ENCODE data around the gene ITSN2. TPM values are rescaled to one million over a fixed set of nuclear protein-coding genes. Genes with fewer than 3 reads are reported as not detected.

Gene ITSN2
- total RNA-seq, 1 donor from 2014 or later = 28.6 TPM

DNA sequence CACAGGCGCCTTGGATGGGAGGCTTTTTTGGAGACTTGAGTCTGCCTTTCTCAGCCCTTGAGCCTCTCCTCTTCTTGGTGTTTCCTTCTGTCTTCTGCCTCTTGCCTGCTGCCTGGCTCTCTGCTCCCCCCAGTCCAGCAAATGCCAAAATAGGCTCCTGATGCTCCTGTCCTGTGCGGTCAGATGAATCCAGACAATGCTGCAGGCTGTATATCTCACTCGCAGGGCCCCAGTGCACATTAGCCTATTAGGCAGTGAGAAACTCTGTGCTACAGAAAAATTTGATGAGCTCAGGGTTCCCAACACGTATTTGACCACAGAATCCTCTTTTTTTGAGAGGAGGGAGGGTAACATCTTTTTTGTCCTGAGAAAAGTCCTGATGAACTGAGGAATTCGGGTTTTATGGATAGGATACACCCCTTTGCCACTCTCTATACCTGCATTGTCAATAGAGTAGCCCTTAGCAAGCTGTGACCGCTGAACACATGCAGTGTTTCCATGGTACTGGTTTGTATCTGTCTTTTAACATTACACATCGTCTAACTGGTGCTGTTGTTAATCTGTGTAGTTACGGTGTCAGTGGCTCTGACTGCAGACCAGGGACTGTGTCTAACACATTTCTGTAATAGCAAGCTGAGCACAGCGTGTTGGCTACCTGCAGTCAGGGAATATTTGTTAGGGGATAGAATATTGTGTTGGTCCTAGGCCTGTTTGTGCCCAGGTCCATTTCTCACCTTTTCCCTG lies 134.7 kb downstream of the ITSN2 start:
- Mint-ChIP-seq H3K27me3 (ENCODE audit: low read depth) (no peaks in the 10 kb centered on the region), H3K27ac (ENCODE audit: unreplicated experiment) (no peak overlapping the region), H3K9me3 (ENCODE audit: low read depth) (no peaks in the 10 kb centered on the region), H3K4me3 (ENCODE audit: unreplicated experiment) (no peak overlapping the region), H3K36me3 (ENCODE audit: low read depth) (peaks cover 7% of the 10 kb centered on the region), H3K4me1 (ENCODE audit: low read depth) (no peaks in the 10 kb centered on the region)
- TF ChIP-seq, protein P1, sequence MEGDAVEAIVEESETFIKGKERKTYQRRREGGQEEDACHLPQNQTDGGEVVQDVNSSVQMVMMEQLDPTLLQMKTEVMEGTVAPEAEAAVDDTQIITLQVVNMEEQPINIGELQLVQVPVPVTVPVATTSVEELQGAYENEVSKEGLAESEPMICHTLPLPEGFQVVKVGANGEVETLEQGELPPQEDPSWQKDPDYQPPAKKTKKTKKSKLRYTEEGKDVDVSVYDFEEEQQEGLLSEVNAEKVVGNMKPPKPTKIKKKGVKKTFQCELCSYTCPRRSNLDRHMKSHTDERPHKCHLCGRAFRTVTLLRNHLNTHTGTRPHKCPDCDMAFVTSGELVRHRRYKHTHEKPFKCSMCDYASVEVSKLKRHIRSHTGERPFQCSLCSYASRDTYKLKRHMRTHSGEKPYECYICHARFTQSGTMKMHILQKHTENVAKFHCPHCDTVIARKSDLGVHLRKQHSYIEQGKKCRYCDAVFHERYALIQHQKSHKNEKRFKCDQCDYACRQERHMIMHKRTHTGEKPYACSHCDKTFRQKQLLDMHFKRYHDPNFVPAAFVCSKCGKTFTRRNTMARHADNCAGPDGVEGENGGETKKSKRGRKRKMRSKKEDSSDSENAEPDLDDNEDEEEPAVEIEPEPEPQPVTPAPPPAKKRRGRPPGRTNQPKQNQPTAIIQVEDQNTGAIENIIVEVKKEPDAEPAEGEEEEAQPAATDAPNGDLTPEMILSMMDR (IDR thresholded peaks at IDR 0.05) = no peak
- no peak for DNase-seq (ENCODE audit: low spot score)

DNA sequence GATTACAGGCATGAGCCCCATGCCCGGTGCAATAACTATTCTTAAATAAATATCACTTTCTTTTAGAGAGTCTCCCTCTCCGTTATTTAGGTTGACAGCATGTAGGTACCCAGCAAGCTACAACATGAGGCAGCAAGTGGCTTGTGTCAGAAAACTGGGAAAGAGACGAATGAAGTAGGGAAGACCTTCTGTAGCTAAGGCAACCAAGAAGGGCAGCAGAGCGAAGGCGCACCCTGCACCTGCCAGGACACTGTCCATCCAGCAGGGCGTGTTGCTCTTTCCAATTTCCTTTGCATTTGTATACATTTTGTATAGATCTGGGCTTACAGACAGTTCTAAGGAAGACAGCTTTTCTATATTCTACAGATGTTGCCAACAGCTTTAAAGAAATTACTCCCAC lies 137.4 kb downstream of the ITSN2 start:
- H3K27me3 Mint-ChIP-seq (ENCODE audit: low read depth) = no peaks in the 10 kb centered on the region
- no peak overlapping the region for H3K4me3 Mint-ChIP-seq (ENCODE audit: unreplicated experiment)
- DNase-seq (ENCODE audit: low spot score) = no peak
- TF ChIP-seq, protein P1 (IDR thresholded peaks at IDR 0.05) = no peak
- no peak overlapping the region for H3K27ac Mint-ChIP-seq (ENCODE audit: unreplicated experiment)
- H3K36me3 Mint-ChIP-seq (ENCODE audit: low read depth) = peaks cover 15% of the 10 kb centered on the region
- H3K4me1 Mint-ChIP-seq (ENCODE audit: low read depth) = peaks cover 3% of the 10 kb centered on the region
- no peaks in the 10 kb centered on the region for H3K9me3 Mint-ChIP-seq (ENCODE audit: low read depth)

DNA sequence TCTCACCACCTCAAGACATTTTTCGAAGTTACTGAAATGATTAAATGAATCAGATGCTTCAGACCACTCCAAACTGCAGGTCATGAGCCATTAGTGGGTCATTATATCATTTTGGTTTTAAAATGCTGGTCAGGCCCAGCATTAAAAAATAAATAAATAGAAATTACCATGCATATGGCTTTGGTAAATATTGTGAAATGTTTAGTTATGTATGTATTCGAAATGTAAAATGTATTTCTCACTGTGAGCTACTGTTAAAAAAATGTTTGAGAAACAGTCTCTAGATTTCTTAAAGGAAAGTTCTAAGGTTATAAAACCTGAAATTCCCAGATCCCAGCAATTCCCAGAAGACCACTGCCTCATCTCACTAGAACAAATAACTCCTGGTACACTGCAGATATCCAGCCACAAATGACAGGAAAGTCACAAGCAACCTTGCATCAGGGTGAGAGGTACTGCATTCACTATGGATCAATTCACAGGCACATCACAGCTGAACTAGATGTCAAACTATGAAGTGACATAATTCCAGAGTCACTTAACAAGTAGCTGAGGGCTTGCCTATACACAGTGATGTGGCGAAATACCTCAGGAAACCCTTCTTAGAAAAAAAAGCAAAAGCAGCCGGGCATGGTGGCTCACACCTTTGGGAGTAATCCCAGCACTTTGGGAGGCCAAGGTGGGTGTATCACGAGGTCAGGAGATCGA lies 138.8 kb downstream of the ITSN2 start:
- Mint-ChIP-seq H3K4me3 (ENCODE audit: unreplicated experiment) (no peak overlapping the region), H3K9me3 (ENCODE audit: low read depth) (no peaks in the 10 kb centered on the region), H3K36me3 (ENCODE audit: low read depth) (peaks cover 17% of the 10 kb centered on the region), H3K4me1 (ENCODE audit: low read depth) (peaks cover 3% of the 10 kb centered on the region), H3K27me3 (ENCODE audit: low read depth) (no peaks in the 10 kb centered on the region), H3K27ac (ENCODE audit: unreplicated experiment) (no peak overlapping the region)
- no peak for DNase-seq (ENCODE audit: low spot score)
- TF ChIP-seq, protein P1 (IDR thresholded peaks at IDR 0.05) = no peak

DNA sequence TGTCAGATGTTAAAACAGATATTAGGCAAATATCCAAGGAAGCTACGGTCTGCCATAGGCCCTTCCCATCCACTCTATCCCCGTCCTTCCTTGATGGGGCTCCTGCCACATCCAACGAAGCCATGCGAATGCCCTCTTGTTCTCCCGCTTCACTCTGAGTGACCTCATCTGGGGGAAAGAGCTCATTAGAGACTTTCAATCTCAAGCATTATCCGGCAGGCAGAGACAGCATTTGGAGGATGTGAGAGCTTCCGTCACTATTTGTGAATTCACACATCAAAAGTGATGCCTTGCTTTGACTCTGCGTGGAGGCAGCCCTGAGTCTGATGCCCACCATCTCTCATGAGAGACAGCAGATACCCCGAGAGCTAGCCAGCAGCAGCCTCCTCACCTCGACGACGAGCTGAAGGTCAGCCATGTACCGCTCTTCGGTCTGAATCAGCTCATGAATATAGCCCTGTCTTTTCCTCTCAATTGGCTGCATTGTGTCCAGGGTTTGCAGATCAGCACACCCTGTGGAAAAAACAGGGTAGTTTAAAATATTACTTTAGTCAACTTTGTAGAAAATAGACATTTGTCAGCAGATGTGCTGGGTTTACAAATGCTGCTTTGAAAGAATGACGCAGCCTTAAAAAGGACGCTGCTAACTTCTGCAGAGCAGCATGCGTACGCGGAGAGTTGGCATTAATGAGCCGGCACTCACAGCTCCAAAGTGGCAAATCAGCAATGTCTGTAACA lies 139.6 kb downstream of the ITSN2 start:
- no peak for DNase-seq (ENCODE audit: low spot score)
- peaks cover 22% of the 10 kb centered on the region for H3K36me3 Mint-ChIP-seq (ENCODE audit: low read depth)
- no peak overlapping the region for H3K4me3 Mint-ChIP-seq (ENCODE audit: unreplicated experiment)
- no peaks in the 10 kb centered on the region for H3K9me3 Mint-ChIP-seq (ENCODE audit: low read depth)
- H3K4me1 Mint-ChIP-seq (ENCODE audit: low read depth) = peaks cover 3% of the 10 kb centered on the region
- no peak overlapping the region for H3K27ac Mint-ChIP-seq (ENCODE audit: unreplicated experiment)
- TF ChIP-seq, protein P1 (IDR thresholded peaks at IDR 0.05) = no peak
- no peaks in the 10 kb centered on the region for H3K27me3 Mint-ChIP-seq (ENCODE audit: low read depth)

DNA sequence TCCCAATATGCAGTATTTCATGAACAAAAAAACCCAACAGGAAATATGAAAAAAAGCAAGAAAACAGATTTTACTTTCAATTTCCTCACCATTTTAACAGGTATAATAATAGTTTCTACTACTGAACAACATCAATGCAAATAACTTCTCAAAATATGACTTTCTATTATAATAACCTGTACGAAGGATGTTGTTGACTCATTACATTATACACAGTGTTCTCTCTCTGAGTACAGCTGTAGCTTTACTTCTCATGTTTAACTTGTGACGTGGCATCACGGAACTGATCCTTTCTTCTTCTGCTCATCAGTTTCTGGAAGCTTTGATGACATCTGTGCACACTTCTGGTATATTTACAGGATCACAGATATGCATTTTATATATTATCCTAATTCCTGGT lies 145.5 kb downstream of the ITSN2 start:
- no peaks in the 10 kb centered on the region for H3K27me3 Mint-ChIP-seq (ENCODE audit: low read depth)
- H3K4me1 Mint-ChIP-seq (ENCODE audit: low read depth) = peaks cover 5% of the 10 kb centered on the region
- H3K27ac Mint-ChIP-seq (ENCODE audit: unreplicated experiment) = no peak overlapping the region
- no peak overlapping the region for H3K4me3 Mint-ChIP-seq (ENCODE audit: unreplicated experiment)
- TF ChIP-seq, protein P1 (IDR thresholded peaks at IDR 0.05) = no peak
- peaks cover 28% of the 10 kb centered on the region for H3K36me3 Mint-ChIP-seq (ENCODE audit: low read depth)
- DNase-seq (ENCODE audit: low spot score) = no peak
- no peaks in the 10 kb centered on the region for H3K9me3 Mint-ChIP-seq (ENCODE audit: low read depth)

Measured in chondrocyte (in vitro differentiated cells).